NT2/D1 (cell line): Measurements from ENCODE around the gene TECPR2.

Experiments used
- DNase-seq: peaks from one replicate; pipeline ENCODE4 v3.0.0-alpha.2; 2011; ENCODE audit warnings: low read depth, low spot score
- H3K27me3 ChIP-seq: 2 replicates; pipeline ENCODE4 v1.6.0; 2011; ENCODE audit warnings: mild to moderate bottlenecking; ENCODE audit not compliant: insufficient read length, insufficient read depth
- H3K36me3 ChIP-seq: 2 replicates; pipeline ENCODE4 v1.6.1; 2011; ENCODE audit warnings: mild to moderate bottlenecking, low read length, mixed read lengths; ENCODE audit not compliant: insufficient read depth, insufficient read length
- H3K4me1 ChIP-seq: 2 replicates; pipeline ENCODE4 v1.5.1; 2011; ENCODE audit not compliant: insufficient read depth, insufficient read length
- H3K4me3 ChIP-seq: 2 replicates; pipeline ENCODE4 v1.5.1; 2011; ENCODE audit warnings: low read depth; ENCODE audit not compliant: insufficient read length
- H3K9ac ChIP-seq: 2 replicates; pipeline ENCODE4 v1.6.0; 2011; ENCODE audit warnings: low read depth; ENCODE audit not compliant: insufficient read length
- H3K9me3 ChIP-seq: 2 replicates; pipeline ENCODE4 v1.5.1; 2011; ENCODE audit warnings: mild to moderate bottlenecking, low read length; ENCODE audit not compliant: insufficient read depth
- SUZ12 ChIP-seq: IDR thresholded peaks from 2 replicates; pipeline ENCODE4 v1.6.1; 2011; ENCODE audit not compliant: insufficient read length, insufficient read depth; ENCODE audit errors: extremely low read depth
- YY1 ChIP-seq: IDR thresholded peaks from 2 replicates; pipeline ENCODE4 v1.6.1; 2011; ENCODE audit not compliant: insufficient read length, insufficient read depth
- ZNF274 ChIP-seq: IDR thresholded peaks from 2 replicates; pipeline ENCODE4 v1.6.1; 2011; ENCODE audit warnings: mild to moderate bottlenecking, low read depth, low read length

Gene TECPR2

DNA sequence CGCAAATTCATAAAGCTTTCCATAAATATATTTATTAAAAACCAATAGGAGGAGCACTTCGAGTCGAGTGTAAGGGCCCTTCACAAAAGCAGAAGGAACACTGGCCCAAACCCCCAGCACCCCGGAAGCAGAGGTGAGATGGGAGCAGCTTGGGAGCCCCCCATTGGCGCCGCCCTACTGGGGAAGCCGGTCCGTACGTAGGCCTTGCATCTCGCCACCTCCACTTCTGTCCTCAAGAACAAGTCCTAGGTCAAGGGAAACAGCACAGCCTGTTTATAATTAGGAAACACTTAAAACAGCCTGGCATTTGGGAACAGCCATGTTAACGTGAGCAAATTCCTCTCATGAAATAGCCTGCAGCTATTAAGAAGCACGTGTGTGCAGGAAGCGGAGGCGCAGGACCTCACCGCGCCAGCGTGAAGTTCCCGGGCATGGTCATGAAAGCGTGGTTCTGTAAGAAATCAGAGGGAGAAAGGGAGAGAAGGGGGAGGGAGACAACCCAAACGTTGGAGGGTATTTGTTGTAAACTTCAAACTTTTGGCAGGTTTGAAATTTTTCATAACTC is 139.1 kb downstream of the TECPR2 start:
- no peak for DNase-seq
- no peak overlapping the region for H3K4me3 ChIP-seq
- no peak overlapping the region for H3K9ac ChIP-seq
- H3K4me1 ChIP-seq = no peaks in the 10 kb centered on the region
- peaks cover 31% of the 10 kb centered on the region for H3K36me3 ChIP-seq
- TF ChIP-seq SUZ12 (no peak), ZNF274 (no peak), YY1 (no peak)
- H3K27me3 ChIP-seq = no peaks in the 10 kb centered on the region
- H3K9me3 ChIP-seq = no peaks in the 10 kb centered on the region

GRCh38 chr14:102502571-102502970 is 139.8 kb downstream of the TECPR2 start:
- TF ChIP-seq YY1 = no peak
- TF ChIP-seq SUZ12 = no peak
- TF ChIP-seq ZNF274 = no peak

GRCh38 chr14:102503641-102504327 is 141.0 kb downstream of the TECPR2 start:
- no peaks in the 10 kb centered on the region for H3K27me3 ChIP-seq
- H3K9me3 ChIP-seq = no peaks in the 10 kb centered on the region
- H3K9ac ChIP-seq = no peak overlapping the region
- no peak for TF ChIP-seq SUZ12
- no peak for TF ChIP-seq YY1
- no peak for TF ChIP-seq ZNF274
- H3K4me1 ChIP-seq = peaks cover 4% of the 10 kb centered on the region
- peaks cover 30% of the 10 kb centered on the region for H3K36me3 ChIP-seq
- no peak for DNase-seq
- H3K4me3 ChIP-seq = no peak overlapping the region

More at GRCh38 chr14:102502571-102502970, 139.8 kb downstream of the TECPR2 start:
- Histone ChIP-seq H3K9me3 (no peaks in the 10 kb centered on the region), H3K36me3 (peaks cover 37% of the 10 kb centered on the region), H3K9ac (no peak overlapping the region), H3K27me3 (no peaks in the 10 kb centered on the region), H3K4me1 (no peaks in the 10 kb centered on the region), H3K4me3 (no peak overlapping the region)
- no peak for DNase-seq

- TF ChIP-seq ZNF274 (no peak), SUZ12 (no peak), YY1 (no peak)
- Histone ChIP-seq H3K4me3 (no peak overlapping the region), H3K27me3 (no peaks in the 10 kb centered on the region), H3K36me3 (peaks cover 25% of the 10 kb centered on the region), H3K9ac (no peak overlapping the region), H3K4me1 (peaks cover 4% of the 10 kb centered on the region), H3K9me3 (no peaks in the 10 kb centered on the region)
- no peak for DNase-seq
Measured at GRCh38 chr14:102504328-102504999, 141.7 kb downstream of the TECPR2 start.

- Histone ChIP-seq H3K4me3 (no peak overlapping the region), H3K36me3 (peaks cover 25% of the 10 kb centered on the region), H3K9ac (no peak overlapping the region), H3K4me1 (peaks cover 4% of the 10 kb centered on the region), H3K27me3 (no peaks in the 10 kb centered on the region), H3K9me3 (no peaks in the 10 kb centered on the region)
- TF ChIP-seq ZNF274 = no peak
- no peak for TF ChIP-seq SUZ12
- TF ChIP-seq YY1 = no peak
- DNase-seq = no peak
Measured at GRCh38 chr14:102505000-102505619, 142.4 kb downstream of the TECPR2 start.

DNA sequence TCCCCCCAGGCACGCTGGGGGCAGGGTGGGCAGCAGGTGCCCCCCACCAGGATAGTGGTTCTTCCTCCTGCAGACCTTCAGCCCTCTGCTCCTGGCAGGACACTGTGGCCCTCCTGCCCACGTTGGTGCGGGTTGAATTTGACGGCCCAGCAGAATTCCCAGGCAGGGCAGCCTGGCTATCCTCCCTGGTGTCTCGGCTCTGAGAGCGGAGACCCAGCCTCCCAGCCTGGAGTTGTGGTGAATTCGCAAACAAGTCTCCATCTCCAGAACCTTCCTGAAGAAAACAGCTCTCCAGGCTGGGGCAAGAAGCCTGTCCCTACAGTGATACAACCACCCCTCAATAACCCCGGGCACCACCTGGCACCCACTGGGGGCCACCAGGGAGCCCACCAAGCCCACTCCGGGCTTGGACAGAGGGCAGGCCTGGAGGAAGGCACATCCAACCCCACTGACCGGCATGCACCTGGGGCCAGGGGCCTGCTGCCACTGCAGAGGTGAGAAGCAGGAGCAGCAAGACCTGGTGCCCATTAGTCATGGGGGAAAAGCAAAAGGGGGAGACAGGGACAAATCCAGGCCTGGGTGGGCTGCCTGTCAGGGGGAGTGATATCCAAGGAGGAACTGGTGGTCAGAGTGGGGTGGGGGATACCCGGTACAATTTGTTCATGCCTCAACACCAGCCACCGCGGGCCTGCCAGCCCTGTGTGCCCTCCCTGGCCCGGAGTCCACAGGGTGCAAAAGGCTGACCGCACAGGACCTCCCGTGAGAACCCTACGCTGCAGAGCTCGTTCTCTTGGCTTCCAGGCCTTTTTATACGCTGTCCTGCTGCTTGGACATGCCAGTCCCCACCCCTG is 143.3 kb downstream of the TECPR2 start:
- H3K4me3 ChIP-seq = no peak overlapping the region
- H3K27me3 ChIP-seq = no peaks in the 10 kb centered on the region
- TF ChIP-seq SUZ12 (no peak), ZNF274 (no peak), YY1 (no peak)
- no peaks in the 10 kb centered on the region for H3K9me3 ChIP-seq
- H3K4me1 ChIP-seq = peaks cover 7% of the 10 kb centered on the region
- peaks cover 25% of the 10 kb centered on the region for H3K36me3 ChIP-seq
- H3K9ac ChIP-seq = no peak overlapping the region
- DNase-seq = no peak
